GM18907 (cell line): ENCODE results near the gene TRIML2.
"Not testable (repeated sequence)": the region's sequence is repeated elsewhere in the genome, so short reads cannot be mapped to it uniquely, and the experiment has no call there.

Experiments used
- ATAC-seq: cut with Tn5 transposase; IDR thresholded peaks from one replicate; pipeline ENCODE4 v1.9.1; 2021; ENCODE audit warnings: mild to moderate bottlenecking, moderate library complexity; ENCODE audit not compliant: unreplicated experiment

TRIML2 gene

GRCh38 chr4:188107931-188108843 is 1.2 kb downstream of the TRIML2 start:
- ATAC-seq: no peak

GRCh38 chr4:188106454-188106853 is 2.9 kb downstream of the TRIML2 start:
- no peak for ATAC-seq

- ATAC-seq: no peak
These were observed 16.6 kb downstream of the TRIML2 start for GRCh38 chr4:188092824-188093223.

GRCh38 chr4:188086858-188087257 is 22.5 kb downstream of the TRIML2 start:
- no peak for ATAC-seq

GRCh38 chr4:188082796-188083195 is 26.6 kb downstream of the TRIML2 start:
- ATAC-seq: no peak

GRCh38 chr4:188078116-188078515 is 31.3 kb downstream of the TRIML2 start:
- no peak for ATAC-seq

- no peak for ATAC-seq
These were observed 33.2 kb downstream of the TRIML2 start for GRCh38 chr4:188076169-188076568.

GRCh38 chr4:188061083-188061482 is 48.3 kb downstream of the TRIML2 start:
- no peak for ATAC-seq

- no peak for ATAC-seq
These were observed 56.1 kb downstream of the TRIML2 start for GRCh38 chr4:188053302-188053701.

- ATAC-seq: no peak
These were observed 62.7 kb downstream of the TRIML2 start for GRCh38 chr4:188046657-188047056.

DNA sequence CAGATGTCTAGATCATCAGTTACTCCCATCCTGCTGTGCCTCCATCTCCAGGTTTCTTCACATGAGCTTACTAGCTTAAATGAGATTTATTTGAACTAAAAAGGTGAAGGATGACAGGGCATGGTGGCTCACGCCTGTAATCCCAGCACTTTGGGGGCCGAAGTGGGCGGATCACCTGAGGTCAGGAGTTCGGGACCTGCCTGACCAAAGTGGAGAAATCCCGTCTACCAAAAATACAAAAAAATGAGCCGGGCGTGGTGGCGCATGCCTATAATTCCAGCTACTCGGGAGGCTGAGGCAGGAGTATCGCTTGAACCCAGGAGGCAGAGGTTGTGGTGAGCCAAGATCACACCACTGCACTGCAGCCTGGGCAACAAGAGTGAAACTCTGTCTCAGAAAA is 63.9 kb downstream of the TRIML2 start:
- not testable (repeated sequence) for ATAC-seq

DNA sequence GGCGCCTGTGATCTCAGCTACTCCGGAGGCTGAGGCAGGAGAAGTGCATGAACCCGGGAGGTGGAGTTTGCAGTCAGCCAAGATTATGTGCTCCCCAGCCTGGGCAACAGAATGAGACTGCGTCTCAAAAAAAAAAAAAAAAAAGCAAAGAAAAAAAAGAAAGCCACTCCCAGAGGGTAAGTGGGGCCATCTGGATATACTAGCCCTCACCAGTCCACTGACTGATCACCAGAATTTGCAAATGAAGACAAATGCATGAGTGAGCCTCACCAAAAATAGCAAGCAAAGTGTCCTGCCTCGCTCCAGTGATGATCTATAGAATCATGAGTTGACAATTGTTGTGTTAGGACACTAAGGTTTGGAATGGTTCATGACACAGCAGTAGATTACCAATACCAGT is 66.2 kb downstream of the TRIML2 start:
- ATAC-seq: no peak

- no peak for ATAC-seq
These were observed 67.2 kb downstream of the TRIML2 start for GRCh38 chr4:188042191-188042590.

GRCh38 chr4:188041721-188042120 is 67.7 kb downstream of the TRIML2 start:
- no peak for ATAC-seq
